Measurements from ENCODE around the gene FER.
"Not testable (repeated sequence)": the region's sequence is repeated elsewhere in the genome, so short reads cannot be mapped to it uniquely, and the experiment has no call there.

FER gene

DNA sequence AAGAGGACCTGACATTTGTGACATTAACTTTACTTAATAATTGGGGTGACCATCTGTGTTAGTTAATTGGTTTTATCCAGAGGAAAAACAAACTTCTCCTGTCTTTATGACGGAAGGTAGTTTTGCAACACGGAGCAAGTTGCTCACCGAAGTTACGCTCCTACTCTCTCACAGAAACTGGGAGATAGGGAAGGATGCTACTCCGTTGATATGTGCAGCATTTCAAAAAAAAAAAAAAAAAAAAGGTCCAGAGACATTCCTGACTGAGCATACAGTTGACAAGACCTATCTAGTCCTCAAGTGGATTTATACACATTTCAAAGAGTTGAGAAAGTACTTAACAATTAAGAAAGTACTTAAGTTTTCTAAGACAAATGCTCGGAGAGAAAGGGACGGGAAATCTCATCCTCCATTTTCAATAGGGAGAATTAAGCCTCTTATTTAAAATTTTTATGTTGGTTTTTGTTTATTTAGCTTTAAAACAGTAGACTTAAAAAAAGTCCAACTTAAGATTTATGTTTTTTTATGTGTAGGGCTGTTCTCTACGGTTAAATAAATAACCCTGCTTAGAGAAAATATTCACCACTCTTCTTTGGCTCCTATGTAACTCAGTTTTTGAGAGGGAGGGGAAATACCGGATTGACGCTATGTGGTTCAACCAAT, 455 bp upstream of the FER start:
- no peak for DNase-seq (ENCODE audit: low read depth, low spot score)

DNA sequence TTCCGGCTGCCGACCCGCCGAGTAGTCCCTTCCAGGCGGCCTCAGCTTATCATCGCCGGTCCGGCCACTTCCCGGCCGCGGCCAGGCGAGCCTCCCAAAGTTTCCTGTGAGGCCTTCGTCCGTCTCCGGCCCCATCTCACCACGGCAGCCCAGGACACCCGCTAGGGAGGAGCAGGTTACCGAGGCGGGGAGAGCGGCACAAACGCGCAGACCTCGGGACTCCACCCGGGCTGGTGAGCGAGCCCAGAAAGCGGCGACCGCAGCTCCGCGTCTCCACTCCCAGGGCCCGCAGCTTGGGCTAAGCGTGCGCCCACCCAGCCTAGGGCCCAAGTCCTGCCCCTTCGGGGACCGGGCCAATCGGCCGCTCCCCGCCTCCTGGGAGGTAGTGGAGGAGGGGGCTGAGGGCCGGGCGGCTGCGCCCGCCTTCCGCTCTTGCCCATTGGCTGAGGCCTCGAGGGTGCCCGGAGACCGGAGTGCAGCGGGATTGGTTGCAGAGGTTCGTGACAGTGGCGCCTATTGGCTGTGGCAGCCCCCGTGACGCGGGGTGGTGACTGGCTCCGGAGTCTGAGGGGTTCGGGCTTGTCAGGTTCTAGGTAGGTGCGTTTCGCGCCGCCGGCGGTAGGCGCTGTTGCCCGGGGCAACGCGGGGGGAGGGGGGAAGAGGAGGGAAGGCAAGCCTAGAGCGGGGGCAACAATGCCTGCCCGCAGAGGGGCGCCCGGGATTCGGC, 867 bp downstream of the FER start:
- peak; percentile 100 for DNase-seq (ENCODE audit: low read depth, low spot score)

- DNase-seq (ENCODE audit: low read depth, low spot score) = peak; percentile 60
Observed at GRCh38 chr5:108749128-108749861, 1.6 kb downstream of the FER start.

DNA sequence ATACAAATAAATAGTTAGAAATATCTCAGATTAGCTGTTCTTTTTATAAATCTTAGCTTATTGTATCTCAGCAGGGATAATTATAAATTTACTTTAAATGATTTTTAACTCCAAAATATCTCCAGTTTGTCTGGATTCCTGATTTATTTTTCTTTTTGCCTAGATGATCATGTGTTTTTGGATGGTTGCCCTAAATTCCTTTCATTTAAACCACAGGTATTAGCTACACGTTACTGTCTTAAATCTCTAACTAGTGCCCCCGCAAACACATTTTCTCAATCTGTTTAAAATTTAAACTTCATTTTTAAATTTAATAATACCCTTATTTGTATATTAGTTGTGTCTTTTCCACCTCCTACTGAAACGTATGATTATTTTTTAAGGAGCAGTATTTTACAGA, 5.6 kb downstream of the FER start:
- no peak for DNase-seq (ENCODE audit: low read depth, low spot score)

GRCh38 chr5:108753877-108754276, 6.2 kb downstream of the FER start:
- DNase-seq (ENCODE audit: low read depth, low spot score) = no peak

DNA sequence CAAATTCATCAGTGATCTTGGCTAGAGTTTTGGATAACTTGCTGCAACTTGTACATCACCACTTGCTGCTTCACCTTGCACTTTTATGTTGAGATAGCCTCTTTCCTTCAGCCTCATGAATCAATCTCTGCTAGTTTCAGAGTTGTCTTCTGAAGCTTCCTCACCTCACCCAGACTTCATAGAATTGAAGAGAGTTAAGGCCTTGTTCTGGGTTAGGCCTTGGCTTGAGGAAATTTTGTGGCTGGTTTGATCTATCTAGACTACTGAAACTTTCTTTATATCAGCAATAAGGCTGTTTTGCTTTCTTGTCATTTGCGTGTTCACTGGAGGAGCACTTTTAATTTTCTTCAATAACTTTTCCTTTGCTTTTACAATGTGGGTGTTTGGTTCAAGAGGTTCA, 12.8 kb downstream of the FER start:
- DNase-seq (ENCODE audit: low read depth, low spot score) = no peak

GRCh38 chr5:108762660-108763059, 15.0 kb downstream of the FER start:
- DNase-seq (ENCODE audit: low read depth, low spot score) = no peak

- DNase-seq (ENCODE audit: low read depth, low spot score) = no peak
Observed at GRCh38 chr5:108763222-108763916, 15.7 kb downstream of the FER start.

GRCh38 chr5:108765647-108766046, 17.9 kb downstream of the FER start:
- no peak for DNase-seq (ENCODE audit: low read depth, low spot score)

DNA sequence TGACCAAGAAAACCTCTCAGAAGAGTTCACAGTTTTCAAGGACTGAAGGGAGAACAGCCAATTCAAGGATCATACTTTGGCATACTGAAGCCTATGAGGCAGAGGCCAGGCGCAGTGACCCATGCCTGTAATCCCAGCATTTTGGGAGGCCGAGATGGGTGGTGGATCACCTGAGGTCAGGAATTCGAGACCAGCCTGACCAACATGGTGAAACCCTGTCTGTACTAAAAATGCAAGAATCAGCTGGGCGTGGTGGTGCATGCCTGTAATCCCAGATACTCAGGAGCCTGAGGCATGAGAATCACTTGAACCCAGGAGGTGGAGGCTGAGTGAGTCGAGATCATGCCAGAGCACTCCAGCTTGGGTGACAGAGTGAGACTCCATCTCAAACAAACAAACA, 19.2 kb downstream of the FER start:
- DNase-seq (ENCODE audit: low read depth, low spot score) = peak; percentile 27

GRCh38 chr5:108769352-108769751, 21.7 kb downstream of the FER start:
- no peak for DNase-seq (ENCODE audit: low read depth, low spot score)

DNA sequence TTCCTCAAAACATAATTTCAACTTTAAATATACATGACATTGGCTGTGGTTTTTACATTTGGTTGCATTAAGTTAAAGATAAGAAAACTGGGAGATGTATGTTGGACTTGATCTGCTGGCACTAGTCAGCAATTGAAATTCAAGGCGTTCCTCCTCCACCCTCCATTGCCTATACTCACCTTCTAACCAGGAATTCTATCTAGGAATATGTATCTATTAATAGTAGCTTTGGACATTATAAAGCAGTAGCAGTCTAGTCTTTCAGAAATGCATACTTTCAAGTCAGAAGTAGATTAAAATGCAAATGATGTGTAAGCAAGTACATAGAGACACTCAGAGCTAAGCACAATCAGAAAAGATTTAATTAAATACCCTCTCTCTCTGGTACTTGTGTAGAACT, 24.9 kb downstream of the FER start:
- DNase-seq (ENCODE audit: low read depth, low spot score) = no peak

GRCh38 chr5:108773330-108773729, 25.6 kb downstream of the FER start:
- no peak for DNase-seq (ENCODE audit: low read depth, low spot score)

- not testable (repeated sequence) for DNase-seq (ENCODE audit: low read depth, low spot score)
Observed at GRCh38 chr5:108774079-108774478, 26.4 kb downstream of the FER start.

GRCh38 chr5:108777582-108777981, 29.9 kb downstream of the FER start:
- not testable (repeated sequence) for DNase-seq (ENCODE audit: low read depth, low spot score)

- DNase-seq (ENCODE audit: low read depth, low spot score) = not testable (repeated sequence)
Observed at GRCh38 chr5:108784577-108784976, 36.9 kb downstream of the FER start.

GRCh38 chr5:108786806-108787483, 39.2 kb downstream of the FER start:
- no peak for DNase-seq (ENCODE audit: low read depth, low spot score)

DNA sequence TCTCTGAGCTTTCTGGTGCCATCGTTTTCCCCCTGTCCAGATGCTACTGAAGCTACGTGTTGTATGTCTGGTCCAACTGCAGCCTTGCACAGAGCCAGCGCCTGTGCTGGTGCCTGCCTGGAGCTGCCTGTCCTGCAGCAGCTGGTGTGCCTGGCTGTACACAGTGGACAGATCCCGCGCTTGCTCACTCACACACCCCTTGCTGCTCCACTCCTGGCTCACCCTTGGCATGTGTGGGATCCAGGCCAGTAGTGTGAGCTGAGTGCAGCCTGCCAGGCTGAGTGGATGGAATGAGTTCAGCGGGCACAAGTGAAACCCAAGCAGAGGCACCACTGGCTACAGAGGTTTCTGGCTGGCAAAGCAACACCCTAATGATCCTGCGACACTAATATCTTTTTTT, 40.4 kb downstream of the FER start:
- DNase-seq (ENCODE audit: low read depth, low spot score) = no peak

GRCh38 chr5:108793207-108793606, 45.5 kb downstream of the FER start:
- no peak for DNase-seq (ENCODE audit: low read depth, low spot score)

DNA sequence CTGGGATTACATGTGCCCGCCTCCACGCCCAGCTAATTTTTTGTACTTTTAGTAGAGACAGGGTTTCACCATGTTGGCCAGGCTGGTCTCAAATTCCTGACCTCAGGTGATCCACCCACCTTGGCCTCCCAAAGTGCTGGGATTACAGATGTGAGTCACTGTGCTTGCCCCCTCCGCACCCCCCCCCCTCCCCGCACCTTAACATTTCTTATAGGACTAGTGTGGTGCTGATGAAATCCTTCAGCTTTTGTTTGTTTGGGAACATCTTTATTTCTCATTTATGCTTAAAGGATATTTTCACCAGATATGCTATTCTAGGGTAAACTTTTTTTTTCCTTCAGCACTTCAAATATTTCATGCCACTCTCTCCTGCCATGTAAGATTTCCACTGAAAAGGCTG, 46.7 kb downstream of the FER start:
- DNase-seq (ENCODE audit: low read depth, low spot score) = not testable (repeated sequence)

DNA sequence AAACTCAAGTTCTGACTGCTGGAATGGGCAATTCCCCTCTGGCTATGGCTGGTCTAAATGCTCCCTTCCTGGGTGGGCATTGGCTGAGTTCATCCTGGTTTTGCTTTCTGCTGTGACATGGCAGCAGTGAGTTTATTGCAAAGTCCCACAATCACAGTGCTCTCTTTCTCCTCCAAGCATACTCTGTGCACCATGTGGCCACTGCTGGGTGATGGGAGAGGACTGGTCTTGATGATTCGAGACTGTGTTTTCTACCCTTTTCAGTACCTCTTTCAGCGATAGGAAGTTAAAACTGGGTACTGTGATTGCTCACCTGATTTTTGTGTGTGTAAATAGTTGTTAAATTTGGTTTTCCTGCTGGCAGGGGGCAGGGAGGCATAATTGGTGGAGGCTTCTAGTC, 49.7 kb downstream of the FER start:
- no peak for DNase-seq (ENCODE audit: low read depth, low spot score)

GRCh38 chr5:108797986-108798385, 50.3 kb downstream of the FER start:
- no peak for DNase-seq (ENCODE audit: low read depth, low spot score)

Data from ELF-1 (cell line).